GM06990 (cell line): Measurements from ENCODE around the gene RXRA.

Experiments
- DNase-seq: peaks from one replicate; pipeline ENCODE4 v3.0.0-alpha.2; 2011; ENCODE audit not compliant: insufficient read length; ENCODE audit errors: extremely low read depth
- H3K27me3 ChIP-seq: replicated peaks from 2 replicates; pipeline ENCODE4 v1.6.0; 2011; ENCODE audit warnings: low read length; ENCODE audit not compliant: control insufficient read depth, insufficient read depth
- H3K36me3 ChIP-seq: 2 replicates; pipeline ENCODE4 v1.5.1; 2011; ENCODE audit warnings: low read length; ENCODE audit not compliant: control insufficient read depth, insufficient read depth
- H3K4me3 ChIP-seq: replicated peaks from 2 replicates; pipeline ENCODE4 v1.5.1; 2011; ENCODE audit warnings: low read depth, mild to moderate bottlenecking, control low read depth, low read length
- TF ChIP-seq, protein P1 (sequence below): IDR thresholded peaks from 2 replicates; pipeline ENCODE4 v1.5.1; 2011; ENCODE audit warnings: low read length, control low read depth, mild to moderate bottlenecking, inconsistent platforms; ENCODE audit not compliant: insufficient read depth, poor library complexity, severe bottlenecking

RXRA gene

DNA sequence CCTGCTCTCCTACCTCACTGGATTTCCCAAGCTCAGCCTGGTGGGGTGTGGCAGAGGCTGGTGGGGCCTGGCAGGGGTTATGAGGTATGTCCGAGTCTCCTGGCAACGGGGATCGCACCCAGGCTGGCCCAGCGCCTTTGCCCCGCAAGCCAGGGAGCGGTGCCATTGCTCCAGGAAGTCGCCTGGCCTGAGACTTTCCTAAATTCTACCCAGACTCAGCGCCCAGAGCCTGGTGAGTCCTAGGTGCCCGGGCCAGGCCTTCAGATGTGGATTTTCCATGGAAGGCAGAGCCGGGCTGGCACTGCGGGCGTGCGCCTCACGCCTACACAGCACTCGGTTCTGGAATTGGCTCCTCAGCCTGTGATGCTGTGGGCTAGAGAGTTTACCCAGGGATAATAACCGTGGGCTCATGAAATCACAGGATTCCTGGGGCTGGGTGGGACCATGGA is 159.9 kb downstream of the RXRA start:
- Histone ChIP-seq H3K4me3 (no peak overlapping the region), H3K36me3 (no peaks in the 10 kb centered on the region), H3K27me3 (no peaks in the 10 kb centered on the region; the same call in 1 of the 2 replicates)
- no peak for DNase-seq
- TF ChIP-seq, protein P1, sequence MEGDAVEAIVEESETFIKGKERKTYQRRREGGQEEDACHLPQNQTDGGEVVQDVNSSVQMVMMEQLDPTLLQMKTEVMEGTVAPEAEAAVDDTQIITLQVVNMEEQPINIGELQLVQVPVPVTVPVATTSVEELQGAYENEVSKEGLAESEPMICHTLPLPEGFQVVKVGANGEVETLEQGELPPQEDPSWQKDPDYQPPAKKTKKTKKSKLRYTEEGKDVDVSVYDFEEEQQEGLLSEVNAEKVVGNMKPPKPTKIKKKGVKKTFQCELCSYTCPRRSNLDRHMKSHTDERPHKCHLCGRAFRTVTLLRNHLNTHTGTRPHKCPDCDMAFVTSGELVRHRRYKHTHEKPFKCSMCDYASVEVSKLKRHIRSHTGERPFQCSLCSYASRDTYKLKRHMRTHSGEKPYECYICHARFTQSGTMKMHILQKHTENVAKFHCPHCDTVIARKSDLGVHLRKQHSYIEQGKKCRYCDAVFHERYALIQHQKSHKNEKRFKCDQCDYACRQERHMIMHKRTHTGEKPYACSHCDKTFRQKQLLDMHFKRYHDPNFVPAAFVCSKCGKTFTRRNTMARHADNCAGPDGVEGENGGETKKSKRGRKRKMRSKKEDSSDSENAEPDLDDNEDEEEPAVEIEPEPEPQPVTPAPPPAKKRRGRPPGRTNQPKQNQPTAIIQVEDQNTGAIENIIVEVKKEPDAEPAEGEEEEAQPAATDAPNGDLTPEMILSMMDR = no peak

DNA sequence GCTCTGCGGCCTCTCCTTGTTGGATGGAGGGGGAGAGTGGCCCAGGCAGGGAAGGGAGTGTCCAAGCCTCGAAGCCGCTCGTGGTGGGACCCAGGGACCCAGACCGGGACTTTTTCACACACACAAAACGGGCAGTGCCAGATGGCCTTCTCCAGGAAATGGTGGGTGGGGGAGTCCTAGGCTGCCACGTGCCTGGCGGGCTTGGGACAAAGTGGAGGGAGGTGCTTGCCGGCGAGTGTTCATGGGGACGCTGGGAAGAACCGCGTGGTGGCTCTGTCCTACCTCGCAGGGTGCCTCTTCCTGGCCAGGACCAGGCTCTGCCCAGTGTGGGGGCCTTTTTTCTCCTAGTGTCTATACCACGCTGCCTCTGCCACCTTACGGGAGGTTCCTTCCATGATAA is 160.3 kb downstream of the RXRA start:
- Histone ChIP-seq H3K4me3 (no peak overlapping the region), H3K27me3 (no peaks in the 10 kb centered on the region; the same call in 1 of the 2 replicates), H3K36me3 (no peaks in the 10 kb centered on the region)
- TF ChIP-seq, protein P1 = no peak
- DNase-seq = no peak
